Epithelial cell of proximal tubule (primary cell): ENCODE data around the gene DCST2. TPM values are rescaled to one million over a fixed set of nuclear protein-coding genes. Genes with fewer than 3 reads are reported as not detected.
A peak's percentile ranks its signal among the peaks of the same experiment; 100 is the strongest.

Experiments
- DNase-seq: peaks from one replicate; pipeline ENCODE4 v3.0.0-alpha.2; 2011; ENCODE audit warnings: low read depth
- H3K4me3 ChIP-seq: 2 replicates; pipeline ENCODE4 v1.5.1; 2011; ENCODE audit warnings: low read depth, mild to moderate bottlenecking, low read length
- total RNA-seq: library from RNA; depleted of rRNA; stranded (reverse); fragments of >200 nt; gene quantifications from 2 replicates; pipeline ENCODE4 v1.2.3, GENCODE V29; 2015
- TF ChIP-seq, protein P1 (sequence below): conservative IDR thresholded peaks from 2 replicates; pipeline ENCODE4 v1.5.1; 2012; ENCODE audit warnings: low read depth, mild to moderate bottlenecking, low read length

Gene DCST2
- total RNA-seq, 1 donor from 2014 or later: 0.12 TPM

DNA sequence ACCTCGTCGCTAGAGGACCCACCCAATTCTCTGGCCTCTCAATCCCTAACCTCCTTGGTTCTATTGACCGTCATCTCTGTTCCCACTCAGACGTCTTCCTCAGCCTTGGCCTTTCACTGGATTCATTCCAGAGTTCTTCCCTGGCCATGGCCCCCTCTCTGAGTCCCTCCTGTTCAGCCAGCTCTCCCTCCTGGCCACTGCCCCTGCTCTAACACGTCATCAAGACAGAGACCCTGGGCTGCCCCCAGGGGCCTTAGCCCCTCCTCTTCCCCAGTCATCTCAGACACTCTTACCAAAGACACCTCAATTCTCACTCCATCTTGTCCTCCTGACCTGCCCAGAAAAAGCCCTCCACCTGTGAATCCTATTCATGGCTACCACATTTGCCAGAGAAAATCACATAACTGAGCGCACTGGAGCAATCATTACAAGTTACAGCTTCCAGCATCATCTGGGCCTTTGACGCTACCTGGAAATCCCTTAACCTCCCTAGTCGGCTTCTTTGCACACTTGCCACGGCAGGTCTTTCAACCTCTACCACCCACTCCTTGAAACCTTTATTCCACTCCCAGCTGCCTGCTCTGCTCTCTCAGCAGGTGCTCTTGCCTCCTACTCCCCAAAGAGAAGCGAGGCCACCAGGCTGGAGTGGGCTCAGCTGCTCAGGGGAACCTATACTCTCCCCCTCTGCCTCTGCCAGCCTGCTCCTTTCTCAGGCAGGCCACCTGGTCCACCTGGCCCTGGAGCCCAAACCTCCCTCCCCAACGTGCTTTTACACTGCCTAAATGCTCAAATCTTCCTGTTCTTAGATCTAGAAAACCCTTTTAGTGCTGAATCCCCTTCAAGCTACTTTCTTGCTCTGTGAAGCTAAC lies 14.0 kb downstream of the DCST2 start:
- TF ChIP-seq, protein P1, sequence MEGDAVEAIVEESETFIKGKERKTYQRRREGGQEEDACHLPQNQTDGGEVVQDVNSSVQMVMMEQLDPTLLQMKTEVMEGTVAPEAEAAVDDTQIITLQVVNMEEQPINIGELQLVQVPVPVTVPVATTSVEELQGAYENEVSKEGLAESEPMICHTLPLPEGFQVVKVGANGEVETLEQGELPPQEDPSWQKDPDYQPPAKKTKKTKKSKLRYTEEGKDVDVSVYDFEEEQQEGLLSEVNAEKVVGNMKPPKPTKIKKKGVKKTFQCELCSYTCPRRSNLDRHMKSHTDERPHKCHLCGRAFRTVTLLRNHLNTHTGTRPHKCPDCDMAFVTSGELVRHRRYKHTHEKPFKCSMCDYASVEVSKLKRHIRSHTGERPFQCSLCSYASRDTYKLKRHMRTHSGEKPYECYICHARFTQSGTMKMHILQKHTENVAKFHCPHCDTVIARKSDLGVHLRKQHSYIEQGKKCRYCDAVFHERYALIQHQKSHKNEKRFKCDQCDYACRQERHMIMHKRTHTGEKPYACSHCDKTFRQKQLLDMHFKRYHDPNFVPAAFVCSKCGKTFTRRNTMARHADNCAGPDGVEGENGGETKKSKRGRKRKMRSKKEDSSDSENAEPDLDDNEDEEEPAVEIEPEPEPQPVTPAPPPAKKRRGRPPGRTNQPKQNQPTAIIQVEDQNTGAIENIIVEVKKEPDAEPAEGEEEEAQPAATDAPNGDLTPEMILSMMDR: no peak
- no peak for DNase-seq
- H3K4me3 ChIP-seq: no peak overlapping the region

DNA sequence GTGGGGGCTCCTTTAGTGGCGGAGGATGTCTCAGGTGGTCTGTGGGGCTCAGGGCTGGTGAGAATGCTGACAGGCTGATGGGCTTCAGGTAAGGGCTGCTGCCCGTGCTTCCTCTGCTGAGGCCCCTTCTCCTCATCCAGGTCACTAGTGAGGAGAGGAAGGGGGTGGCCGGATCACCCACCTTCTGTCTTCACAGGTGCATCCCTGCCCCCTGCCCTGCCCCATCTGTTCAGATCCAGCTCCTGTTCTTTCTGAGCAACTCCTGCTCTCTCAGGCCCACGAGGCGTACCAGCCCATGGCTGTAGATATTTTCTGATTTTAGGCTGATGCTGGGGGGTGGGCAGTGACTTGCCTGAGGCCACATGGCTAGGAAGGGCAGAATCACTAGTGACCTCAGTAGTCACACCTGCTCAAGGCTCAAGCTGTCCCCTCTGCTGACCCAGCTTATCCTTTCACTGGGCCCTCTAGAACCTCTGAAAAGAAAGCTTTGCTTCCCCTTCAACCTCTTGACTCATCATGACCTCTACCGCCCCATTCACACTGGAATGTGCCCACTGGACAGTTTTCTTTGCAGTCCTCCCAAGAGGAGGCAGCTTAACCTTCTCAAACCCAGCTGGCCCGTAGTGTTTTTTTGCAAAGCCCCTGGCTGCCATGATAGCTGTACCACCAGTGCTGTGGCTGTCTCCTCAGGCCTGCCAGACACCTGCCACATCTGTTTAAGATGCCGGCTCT lies 14.8 kb downstream of the DCST2 start:
- H3K4me3 ChIP-seq: no peak overlapping the region
- DNase-seq: no peak
- TF ChIP-seq, protein P1: no peak

DNA sequence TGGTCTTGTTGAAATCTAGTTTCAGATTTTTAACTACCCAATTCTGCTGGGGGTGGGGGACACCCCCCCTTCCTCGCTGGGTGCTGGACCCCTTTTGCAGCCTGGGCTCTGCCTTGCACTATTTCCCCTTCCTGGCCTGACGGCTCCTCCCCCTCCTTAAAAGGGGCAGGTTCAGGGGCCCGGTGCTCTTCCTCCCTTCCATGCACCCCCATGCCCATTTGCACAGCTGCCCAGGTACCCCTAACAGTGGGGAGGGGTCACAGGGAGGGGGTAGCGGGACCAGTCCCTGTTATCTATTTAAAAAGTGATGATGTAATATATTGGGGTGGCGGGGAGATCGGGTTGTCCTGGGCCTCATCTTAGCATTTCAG lies 15.7 kb downstream of the DCST2 start:
- TF ChIP-seq, protein P1: no peak
- H3K4me3 ChIP-seq: peak overlapping the region; percentile 13
- DNase-seq: no peak

DNA sequence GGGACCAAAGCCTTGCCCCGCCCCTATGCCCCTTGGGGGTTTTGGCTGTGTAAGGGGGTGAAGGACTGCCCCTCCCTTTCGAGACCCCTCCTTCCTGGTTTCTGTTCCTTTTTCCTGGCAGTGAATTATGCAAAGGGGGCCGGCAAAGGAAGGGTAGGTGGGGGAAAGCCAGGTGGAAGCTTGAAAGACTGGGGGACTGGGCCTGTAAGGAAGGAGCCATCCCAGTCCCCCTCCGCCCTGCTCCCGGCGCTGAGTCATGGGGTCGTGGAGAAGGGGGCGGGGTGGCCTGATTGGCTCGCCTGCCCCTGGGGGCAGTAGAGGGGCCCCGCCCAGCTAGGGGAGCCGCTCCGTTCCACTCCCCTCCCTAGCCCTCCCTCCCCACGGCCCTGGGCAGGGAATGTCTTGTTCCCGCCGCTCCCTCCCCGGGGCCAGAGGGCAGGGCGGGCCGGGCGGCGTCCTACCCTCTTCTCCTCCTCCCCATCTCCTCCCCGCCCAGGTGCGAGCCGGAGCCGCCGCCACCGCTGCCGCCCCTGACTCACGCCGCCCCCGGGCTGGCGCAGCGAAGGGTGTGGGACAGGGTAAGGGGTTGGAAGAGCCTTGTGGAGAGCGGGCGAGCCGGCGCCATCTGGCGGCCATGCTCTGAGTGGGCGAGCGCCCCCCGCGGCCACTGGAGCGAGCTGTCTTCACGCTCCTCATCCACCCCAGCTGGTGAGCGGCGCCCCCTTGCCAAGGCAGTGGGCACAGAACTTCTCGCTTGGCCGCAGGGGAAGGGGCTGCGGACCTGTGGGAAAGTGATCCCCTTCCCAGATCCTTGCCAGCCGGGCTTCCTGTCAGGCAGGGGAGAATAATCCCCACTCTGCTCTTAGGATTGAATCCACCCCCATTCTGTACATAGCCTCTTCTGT lies 16.3 kb downstream of the DCST2 start:
- no peak for DNase-seq
- TF ChIP-seq, protein P1: peak; percentile 96
- H3K4me3 ChIP-seq: peak overlapping the region; percentile 13

DNA sequence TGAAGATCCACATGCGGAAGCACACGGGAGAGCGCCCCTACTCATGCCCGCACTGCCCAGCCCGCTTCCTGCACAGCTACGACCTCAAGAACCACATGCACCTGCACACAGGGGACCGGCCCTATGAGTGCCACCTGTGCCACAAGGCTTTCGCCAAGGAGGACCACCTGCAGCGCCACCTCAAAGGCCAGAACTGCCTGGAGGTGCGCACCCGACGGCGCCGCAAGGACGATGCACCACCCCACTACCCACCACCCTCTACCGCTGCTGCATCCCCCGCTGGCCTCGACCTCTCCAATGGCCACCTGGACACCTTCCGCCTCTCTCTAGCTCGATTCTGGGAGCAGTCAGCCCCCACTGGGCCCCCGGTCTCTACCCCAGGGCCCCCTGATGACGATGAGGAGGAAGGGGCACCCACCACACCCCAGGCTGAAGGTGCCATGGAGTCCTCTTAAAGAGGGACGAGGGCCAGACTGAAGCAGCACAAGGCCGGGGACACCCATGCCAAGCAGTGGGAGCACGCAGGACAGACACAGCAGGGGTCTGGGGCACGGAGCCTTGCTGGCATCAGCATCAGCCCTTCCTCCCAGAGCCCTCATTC lies 17.2 kb downstream of the DCST2 start:
- TF ChIP-seq, protein P1: no peak
- DNase-seq: no peak

DNA sequence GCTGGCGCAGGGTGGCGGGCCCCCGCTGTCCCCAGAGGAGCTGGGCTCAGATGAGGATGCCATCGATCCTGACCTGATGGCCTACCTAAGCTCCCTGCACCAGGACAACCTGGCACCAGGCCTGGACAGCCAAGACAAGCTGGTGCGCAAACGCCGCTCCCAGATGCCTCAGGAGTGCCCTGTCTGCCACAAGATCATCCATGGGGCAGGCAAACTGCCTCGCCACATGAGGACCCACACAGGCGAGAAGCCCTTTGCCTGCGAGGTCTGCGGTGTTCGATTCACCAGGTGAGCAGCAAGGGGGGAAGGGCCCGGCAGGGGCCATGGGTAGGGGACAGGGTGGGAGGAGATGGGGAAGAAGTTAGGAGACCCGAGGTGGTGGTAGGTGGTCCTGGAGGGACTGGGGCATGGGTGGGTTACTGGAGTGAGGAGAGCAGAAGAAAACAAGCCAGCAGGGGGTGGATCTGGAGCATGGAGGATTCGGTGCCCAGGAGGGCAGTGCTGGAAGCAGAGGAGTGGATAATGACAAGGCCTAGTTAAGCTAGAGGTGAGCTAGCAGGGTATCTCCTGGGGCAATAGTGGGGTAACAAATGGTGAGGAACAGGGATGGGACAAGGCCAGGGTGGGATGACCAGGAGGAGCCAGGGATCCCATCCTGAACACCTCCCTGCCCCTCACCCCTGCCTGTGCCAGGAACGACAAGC lies 17.9 kb downstream of the DCST2 start:
- no peak overlapping the region for H3K4me3 ChIP-seq
- DNase-seq: no peak
- TF ChIP-seq, protein P1: no peak

More for the DNA sequence above, 17.2 kb downstream of the DCST2 start:
- H3K4me3 ChIP-seq: no peak overlapping the region
